KOPT-K1 (cell line): ENCODE data around the gene CFAP65.

Source experiments
- H3K27ac ChIP-seq: fragments of 200-600 bp; sonication (generic); 2 replicates; pipeline ENCODE4 v1.5.1; 2016; ENCODE audit warnings: antibody characterized with exemption, mild to moderate bottlenecking, low read depth, low read length; ENCODE audit not compliant: poor library complexity, severe bottlenecking
- H3K36me3 ChIP-seq: fragments of 200-600 bp; sonication (generic); 2 replicates; pipeline ENCODE4 v1.5.1; 2017; ENCODE audit warnings: antibody characterized with exemption, mild to moderate bottlenecking, low read length, moderate library complexity; ENCODE audit not compliant: insufficient read depth
- H3K9me3 ChIP-seq: fragments of 200-600 bp; sonication (generic); 2 replicates; pipeline ENCODE4 v1.5.1; 2017; ENCODE audit warnings: antibody characterized with exemption, low read length, mild to moderate bottlenecking; ENCODE audit not compliant: insufficient read depth, poor library complexity, severe bottlenecking

CFAP65 gene

DNA sequence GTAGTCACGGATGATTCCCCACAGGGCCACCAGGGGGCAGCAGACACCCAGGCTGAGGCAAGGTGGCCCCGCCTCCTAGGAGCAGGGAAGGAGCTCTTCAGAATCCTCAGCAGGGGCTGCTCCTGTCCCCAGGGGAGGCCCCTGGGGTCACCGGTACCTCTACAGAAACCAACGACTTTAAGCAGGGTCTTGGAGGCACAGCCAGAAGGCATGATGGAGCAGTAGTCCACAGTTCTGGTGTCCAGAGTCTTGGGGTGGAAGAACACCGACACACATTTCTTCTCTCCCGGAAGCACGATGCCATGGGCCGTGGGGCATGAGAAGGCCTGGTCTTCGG is 11.5 kb downstream of the CFAP65 start:
- no peaks in the 10 kb centered on the region for H3K36me3 ChIP-seq

DNA sequence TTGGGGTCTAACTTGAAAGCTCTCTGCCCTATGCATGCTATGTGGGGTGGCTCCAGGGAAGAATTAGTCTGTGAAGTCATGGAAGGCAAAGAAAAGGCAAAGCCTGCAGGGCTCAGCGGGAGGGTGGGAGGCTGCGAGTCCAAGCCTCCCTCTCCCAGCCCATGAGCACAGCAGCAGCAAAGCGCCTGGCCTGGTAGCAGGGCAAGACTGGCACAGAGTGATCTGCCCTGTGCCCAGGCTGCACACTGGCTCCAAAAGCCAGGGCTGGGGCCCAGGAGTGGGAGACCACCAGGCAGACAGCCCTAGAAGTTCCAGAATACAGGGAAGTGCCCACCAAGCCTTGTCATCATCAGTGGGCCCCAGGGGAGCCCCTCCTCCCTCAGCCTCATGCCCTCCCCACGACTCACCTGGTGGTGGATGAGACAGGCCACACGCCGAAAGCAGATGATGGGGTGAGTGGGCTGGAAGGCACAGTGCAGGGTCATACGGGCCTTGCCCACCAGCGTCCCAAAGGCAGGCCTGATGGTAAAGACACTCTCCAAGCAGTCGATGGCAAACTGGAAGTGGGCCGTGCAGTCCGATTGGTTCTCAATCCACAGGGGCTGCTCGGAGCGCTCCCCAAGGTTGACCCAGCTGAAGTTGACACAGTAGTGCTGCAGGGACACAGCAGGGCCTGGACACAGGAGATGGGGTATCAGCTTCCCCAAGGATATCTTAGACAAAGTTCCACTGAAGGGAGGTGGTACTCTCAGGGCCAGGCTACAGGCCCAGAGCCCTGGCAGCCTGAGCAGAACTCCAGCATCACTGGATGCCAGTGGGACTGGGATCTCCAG is 12.1 kb downstream of the CFAP65 start:
- Histone ChIP-seq H3K36me3 (no peaks in the 10 kb centered on the region), H3K27ac (no peak overlapping the region), H3K9me3 (no peaks in the 10 kb centered on the region)

More for the DNA sequence above, 11.5 kb downstream of the CFAP65 start:
- H3K9me3 ChIP-seq = no peaks in the 10 kb centered on the region
- no peak overlapping the region for H3K27ac ChIP-seq

DNA sequence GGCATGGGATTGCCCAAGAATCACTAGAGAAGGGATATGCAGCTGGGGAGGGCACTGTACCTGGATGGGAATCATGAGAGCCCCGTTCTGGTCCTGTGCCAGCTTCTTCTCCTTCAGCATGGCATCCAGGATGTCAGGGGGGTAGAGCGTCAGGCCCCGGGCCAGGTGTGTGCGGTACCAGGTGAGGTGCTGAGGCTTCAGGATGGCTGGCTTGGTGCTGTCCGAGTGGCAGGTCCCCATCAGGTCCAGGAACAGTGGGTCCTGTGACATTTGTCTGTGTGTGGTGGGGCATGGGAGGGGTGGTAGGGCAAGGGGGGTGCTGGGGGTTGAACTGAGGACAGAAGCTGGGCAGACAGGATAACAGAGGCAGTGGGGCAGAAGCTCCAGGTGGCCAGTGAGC is 13.2 kb downstream of the CFAP65 start:
- Histone ChIP-seq H3K27ac (no peak overlapping the region), H3K9me3 (no peaks in the 10 kb centered on the region), H3K36me3 (no peaks in the 10 kb centered on the region)

DNA sequence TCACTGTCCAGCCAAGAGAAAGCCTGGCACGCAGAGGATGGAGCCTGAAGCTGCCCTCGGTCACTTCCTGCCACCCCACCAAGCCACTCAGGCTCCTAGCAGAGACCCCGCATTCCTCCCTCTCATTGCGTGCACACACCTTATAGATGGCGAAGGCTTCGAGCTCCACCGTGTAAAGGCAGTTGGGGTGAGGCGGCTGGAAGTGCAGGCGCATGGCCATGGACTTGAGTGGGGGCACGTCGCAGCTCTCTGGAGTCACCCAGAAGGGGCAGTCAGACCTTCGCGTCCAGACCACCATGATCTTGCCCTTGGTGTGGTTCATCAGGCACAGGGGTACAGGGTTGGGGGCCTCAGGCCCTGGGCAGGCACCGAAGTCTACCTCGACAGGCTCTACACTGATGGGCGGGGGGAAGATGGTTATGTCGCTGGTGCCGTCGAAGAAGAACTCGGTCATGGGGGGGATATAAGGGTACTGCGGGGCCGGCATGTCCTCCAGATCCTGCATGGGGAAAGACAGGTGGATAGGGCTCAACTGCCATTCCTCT is 13.7 kb downstream of the CFAP65 start:
- H3K36me3 ChIP-seq = no peaks in the 10 kb centered on the region
- H3K9me3 ChIP-seq = no peaks in the 10 kb centered on the region
- H3K27ac ChIP-seq = no peak overlapping the region

DNA sequence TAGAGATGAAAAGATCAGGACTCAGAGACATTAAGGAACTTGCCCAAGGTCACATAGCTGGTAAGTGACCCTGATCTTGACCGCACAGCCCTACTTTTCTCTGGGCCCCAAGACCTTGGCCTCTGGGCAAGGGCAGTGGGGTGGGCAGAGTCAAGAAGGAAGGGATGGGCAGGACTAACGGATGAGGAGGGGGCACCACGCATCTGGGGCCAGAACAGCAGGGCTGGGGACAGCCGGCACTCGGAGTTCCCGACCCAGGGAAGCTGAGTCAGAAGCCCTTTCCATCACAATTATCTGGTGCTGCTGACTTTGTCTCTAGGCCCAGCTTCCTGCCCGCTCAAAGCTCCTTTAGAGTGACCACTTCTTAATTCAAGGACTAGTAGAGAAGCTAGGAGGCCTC is 14.4 kb downstream of the CFAP65 start:
- H3K36me3 ChIP-seq = no peaks in the 10 kb centered on the region
- no peaks in the 10 kb centered on the region for H3K9me3 ChIP-seq
- no peak overlapping the region for H3K27ac ChIP-seq

DNA sequence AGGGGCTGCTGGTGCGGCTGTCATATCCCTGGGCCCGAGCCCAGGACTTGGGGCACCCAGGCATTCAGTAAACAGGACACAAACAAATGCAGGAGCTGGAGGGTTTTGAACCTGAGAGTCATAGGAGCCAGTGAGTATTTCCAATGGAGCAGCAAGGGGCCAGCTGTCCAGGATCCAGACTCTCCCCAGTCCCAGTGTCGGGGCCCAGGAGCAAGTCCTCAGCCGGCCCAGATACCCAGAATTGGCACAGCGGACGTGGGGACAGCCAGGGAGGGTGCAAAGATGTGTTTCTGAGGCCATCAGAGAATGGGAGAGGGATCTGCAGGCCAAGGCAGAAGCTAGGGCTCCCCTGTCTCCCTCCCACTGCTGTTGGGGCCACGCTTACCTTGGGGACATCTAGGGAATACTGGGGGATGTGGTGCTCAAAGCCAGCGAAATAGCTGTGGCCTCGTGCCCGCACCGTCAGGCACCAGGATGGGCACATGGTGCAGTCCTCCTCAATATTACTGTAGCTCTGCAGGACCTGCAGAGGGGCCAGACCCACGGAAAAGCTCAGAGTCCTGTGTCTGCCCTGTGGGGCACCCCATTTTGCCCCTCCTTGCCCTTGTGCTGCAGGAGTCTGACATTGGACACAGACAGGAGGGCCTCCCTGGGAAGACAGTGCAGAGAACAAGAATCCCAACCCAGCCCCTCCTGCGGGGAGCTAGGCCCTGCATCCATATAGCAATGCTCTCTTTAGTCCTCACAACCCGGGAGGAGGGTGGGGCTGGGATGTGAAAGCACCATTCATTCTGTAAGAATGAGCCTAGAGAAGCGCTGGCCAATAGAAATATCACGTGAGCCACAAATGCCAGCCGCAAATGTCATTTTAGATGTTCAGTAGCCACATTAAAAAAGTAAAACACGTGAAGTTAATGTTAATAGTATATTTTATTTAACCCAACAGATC is 15.4 kb downstream of the CFAP65 start:
- no peaks in the 10 kb centered on the region for H3K9me3 ChIP-seq
- H3K27ac ChIP-seq = no peak overlapping the region
- no peaks in the 10 kb centered on the region for H3K36me3 ChIP-seq

DNA sequence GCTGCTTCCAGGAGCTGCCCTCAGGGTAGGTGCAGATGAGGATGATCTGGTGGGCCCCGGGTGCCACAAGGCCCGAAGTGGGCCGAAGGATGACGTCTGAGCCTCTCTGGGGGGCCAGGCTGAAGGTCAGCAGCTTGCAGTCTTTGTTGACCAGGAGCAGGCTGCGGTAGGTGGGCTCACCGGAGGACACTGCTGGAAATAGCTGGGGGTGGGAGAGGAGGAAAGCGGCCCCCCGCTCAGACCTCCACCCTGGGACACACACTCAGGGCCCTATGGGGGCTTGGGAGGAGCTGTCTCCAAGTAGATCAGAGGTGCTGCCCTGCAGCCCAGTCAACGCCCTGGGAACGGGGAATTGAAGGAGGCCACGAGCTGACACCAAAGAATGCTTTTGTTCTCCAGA is 17.3 kb downstream of the CFAP65 start:
- H3K9me3 ChIP-seq = no peaks in the 10 kb centered on the region
- H3K36me3 ChIP-seq = no peaks in the 10 kb centered on the region
- H3K27ac ChIP-seq = no peak overlapping the region

DNA sequence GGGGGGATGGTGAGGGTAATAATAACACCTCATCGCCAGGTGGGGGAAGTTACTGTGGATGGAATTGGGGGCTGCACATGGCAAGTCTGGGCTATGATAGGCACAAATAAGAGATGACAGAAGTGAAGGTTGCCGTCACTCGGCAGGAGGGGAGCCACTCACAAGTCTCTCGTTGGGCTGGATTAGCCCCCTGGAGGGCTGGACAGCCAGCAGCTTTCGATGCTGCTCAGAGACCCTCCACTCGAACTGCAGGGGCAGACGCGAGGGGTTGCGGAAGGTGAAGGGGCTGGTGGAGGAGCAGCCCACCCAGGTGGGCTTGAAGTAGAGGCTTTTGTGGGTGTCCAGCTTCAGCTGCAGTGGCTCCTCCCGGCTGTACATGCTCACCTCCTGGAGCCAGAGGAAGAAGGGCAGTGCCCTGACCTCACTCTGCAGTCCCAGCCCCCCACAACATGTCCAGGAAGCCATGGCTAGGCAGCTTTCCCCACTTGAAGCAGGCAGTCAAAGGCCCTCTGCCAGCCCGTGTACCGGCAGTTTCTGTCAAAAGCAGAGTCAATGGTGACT is 18.2 kb downstream of the CFAP65 start:
- Histone ChIP-seq H3K36me3 (no peaks in the 10 kb centered on the region), H3K27ac (no peak overlapping the region), H3K9me3 (no peaks in the 10 kb centered on the region)

DNA sequence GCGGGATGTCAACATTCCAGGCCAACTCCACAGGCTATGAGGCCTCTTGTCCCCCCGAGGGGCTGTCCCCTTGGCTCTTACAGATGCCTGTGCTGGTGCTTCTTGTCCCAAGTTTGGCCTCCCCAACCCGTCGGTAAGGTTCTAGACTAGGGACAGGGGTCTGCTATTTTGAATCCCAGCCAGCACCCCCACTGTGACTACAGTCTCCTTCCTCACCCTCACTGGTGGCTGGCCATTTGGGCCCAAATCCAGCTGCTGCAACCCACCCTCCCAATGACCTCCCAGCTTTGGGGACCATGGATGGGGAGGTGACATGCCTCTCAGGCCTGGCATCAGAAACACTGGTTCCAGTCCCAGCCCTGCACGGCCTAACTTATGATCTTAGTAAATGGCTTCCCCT is 18.7 kb downstream of the CFAP65 start:
- no peak overlapping the region for H3K27ac ChIP-seq
- H3K9me3 ChIP-seq = no peaks in the 10 kb centered on the region
- H3K36me3 ChIP-seq = no peaks in the 10 kb centered on the region

DNA sequence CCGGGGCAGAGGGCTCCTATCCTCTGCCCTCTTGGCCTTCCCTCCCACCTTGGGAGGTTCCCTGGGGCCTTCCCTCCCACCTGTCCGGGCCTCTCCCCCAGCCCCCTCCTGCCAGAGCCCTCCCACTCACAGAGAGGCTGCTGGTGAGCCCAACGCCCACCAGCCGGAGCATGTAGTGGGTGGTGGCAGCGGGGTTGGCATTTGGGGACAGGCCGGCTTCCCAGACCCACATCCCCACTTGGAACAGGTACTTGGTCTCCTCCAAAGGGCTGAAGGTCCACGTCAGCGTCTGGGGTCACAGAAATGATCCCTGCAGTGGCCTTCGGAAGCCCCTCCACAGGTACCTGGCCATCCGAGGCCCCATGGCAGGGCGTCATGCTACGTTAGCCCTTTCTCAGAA is 19.3 kb downstream of the CFAP65 start:
- Histone ChIP-seq H3K36me3 (no peaks in the 10 kb centered on the region), H3K9me3 (no peaks in the 10 kb centered on the region), H3K27ac (no peak overlapping the region)

DNA sequence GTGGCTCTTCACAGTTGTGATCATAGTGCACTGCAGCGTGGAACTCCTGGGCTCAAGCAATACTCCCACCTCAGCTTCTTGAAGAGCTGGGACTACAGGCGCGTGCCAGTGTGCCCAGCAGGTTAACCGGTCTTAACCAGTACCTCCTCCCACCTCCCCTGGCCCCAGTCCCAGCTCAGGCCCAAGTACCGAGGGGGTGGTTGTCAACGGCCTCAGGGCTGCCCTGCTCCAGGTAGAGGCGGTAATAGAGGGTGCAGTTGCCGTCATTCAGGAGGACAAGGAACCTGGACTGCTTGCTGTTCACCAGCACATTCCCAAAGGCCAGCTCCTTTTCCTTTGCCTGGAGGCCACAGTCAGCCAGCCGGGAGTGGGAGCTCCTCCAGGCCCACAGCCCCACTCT is 19.7 kb downstream of the CFAP65 start:
- no peak overlapping the region for H3K27ac ChIP-seq
- no peaks in the 10 kb centered on the region for H3K9me3 ChIP-seq
- no peaks in the 10 kb centered on the region for H3K36me3 ChIP-seq

DNA sequence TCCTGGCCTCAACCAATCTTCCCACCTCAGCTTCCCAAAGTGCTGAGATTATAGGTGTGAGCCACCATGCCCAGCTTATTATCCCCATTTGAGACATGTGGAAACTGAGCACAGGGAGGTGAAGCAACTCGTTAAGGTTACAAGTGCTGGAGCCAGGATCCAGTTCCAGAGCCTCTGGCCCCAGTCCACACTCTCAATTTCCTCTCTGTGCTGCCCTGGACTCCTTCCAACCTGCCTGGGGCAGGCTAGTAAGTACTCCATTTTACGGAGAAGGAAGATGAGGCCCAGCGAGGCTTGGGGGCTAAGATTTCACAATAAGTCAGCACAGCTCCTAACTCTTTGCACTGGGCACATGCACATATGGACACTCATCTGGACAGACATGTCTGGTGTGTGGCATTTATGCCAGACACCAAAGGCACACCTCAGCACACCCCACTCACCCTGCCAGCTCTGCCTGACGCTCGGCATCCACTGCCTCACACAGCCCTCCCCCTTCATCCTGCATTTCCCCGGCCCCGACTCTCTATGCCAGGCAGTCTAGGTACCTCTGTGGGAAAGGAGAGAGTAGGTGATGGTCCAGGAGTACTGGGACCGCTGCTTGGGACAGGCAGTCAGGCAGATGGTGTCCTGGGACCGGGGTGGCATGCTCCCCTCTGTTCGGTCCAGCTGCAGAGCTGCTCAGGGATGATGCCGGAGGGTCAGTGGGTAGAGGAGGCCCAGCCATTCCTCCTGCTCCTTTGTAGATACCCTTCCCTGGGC is 20.5 kb downstream of the CFAP65 start:
- H3K27ac ChIP-seq = no peak overlapping the region
- H3K9me3 ChIP-seq = no peaks in the 10 kb centered on the region
- H3K36me3 ChIP-seq = no peaks in the 10 kb centered on the region

DNA sequence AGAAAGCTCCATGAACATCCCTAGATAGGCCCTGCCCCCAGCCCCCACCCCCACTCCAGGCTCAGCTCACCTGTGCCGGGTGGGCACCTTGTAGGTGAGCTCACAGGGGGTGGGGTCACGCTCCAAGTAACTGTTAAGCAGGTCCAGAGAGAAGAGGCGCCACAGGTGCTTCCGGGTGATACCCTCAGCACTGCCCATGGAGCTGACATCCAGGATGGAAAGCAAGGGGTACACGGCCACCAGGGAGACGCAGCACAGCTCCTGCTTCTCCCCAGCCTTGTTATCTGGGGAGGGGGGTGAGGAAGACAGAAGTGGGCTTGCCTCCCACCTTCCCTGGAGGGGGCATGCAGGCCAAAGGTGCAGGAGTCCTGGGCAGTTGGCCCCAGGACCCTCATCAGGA is 21.9 kb downstream of the CFAP65 start:
- H3K9me3 ChIP-seq = no peaks in the 10 kb centered on the region
- H3K27ac ChIP-seq = no peak overlapping the region

DNA sequence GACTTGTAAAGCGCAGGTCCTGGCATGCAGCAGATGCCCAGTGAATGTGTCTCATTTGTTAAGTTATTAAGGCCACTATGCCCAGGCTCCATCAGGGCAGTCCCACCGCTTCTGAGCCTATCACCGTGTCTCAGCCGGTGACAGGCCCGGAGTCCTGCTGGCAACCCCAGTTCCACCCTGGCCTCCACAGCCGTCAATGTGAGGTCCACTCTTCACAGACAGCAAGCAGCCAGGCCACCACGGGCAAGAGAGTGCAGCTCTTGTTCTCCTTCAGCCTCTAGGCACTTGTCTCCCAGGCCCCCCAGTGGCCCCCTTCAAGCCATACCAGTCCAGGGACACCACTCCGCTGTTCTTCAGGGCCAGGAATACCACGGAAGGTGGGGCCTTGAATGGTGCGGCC is 22.6 kb downstream of the CFAP65 start:
- H3K36me3 ChIP-seq = no peaks in the 10 kb centered on the region
- H3K9me3 ChIP-seq = no peaks in the 10 kb centered on the region
- H3K27ac ChIP-seq = no peak overlapping the region

More for the DNA sequence above, 21.9 kb downstream of the CFAP65 start:
- no peaks in the 10 kb centered on the region for H3K36me3 ChIP-seq
